GM12878 (cell line): Measurements from ENCODE around the gene HMGCS1. TPM values are rescaled to one million over a fixed set of nuclear protein-coding genes. Genes with fewer than 3 reads are reported as not detected.
A peak's percentile ranks its signal among the peaks of the same experiment; 100 is the strongest.

Experiments
- CHD1 ChIP-seq: IDR thresholded peaks from 2 replicates; pipeline ENCODE4 v1.6.1; 2012; ENCODE audit warnings: low read depth, low read length, improper control_type of control experiment
- CTCF ChIP-seq, 3 experiments: IDR thresholded peaks in 2 of 3; conservative IDR thresholded peaks in 1 of 3; 2 replicates each; pipeline ENCODE4 v1.5.1; 2011; ENCODE audit warnings: low read depth in 3 of 3, low read length in 3 of 3, mild to moderate bottlenecking in 3 of 3, control low read depth in 2 of 3, moderate library complexity in 2 of 3, inconsistent platforms in 1 of 3, mixed read lengths in 1 of 3; ENCODE audit not compliant: control insufficient read depth in 2 of 3, insufficient read depth in 1 of 3; ENCODE audit errors: extremely low read depth in 1 of 3
- E4F1 ChIP-seq: fragments of 450-650 bp; IDR thresholded peaks from 2 replicates; pipeline ENCODE4 v1.6.1; 2018; ENCODE audit warnings: borderline replicate concordance, mild to moderate bottlenecking; ENCODE audit not compliant: partially characterized antibody
- EED ChIP-seq: sonication (generic); IDR thresholded peaks from 2 replicates; pipeline ENCODE4 v1.6.1; 2016; ENCODE audit warnings: antibody characterized with exemption, low read depth
- ELK1 ChIP-seq: IDR thresholded peaks from 2 replicates; pipeline ENCODE4 v1.6.1; 2012; ENCODE audit warnings: low read depth, low read length, improper control_type of control experiment
- HDAC6 ChIP-seq: fragments of 200-600 bp; sonication (generic); IDR thresholded peaks from one replicate; pipeline ENCODE4 v1.8.0; 2017; ENCODE audit warnings: antibody characterized with exemption; ENCODE audit not compliant: unreplicated experiment
- IRF3 ChIP-seq: fragments of 450-650 bp; IDR thresholded peaks from 2 replicates; pipeline ENCODE4 v1.6.1; 2014; ENCODE audit warnings: mild to moderate bottlenecking
- JUND ChIP-seq: IDR thresholded peaks from 2 replicates; pipeline ENCODE4 v1.6.1; 2012; ENCODE audit warnings: low read depth, mild to moderate bottlenecking, low read length, improper control_type of control experiment, moderate library complexity
- MYB ChIP-seq: fragments of 150-350 bp; IDR thresholded peaks from 2 replicates; pipeline ENCODE4 v1.6.1; 2014; ENCODE audit warnings: mild to moderate bottlenecking, low read depth, low read length, borderline replicate concordance
- NBN ChIP-seq: fragments of 450-650 bp; IDR thresholded peaks from 2 replicates; pipeline ENCODE4 v1.6.1; 2016
- NRF1 ChIP-seq: conservative IDR thresholded peaks from 2 replicates; pipeline ENCODE4 v1.6.1; 2011; ENCODE audit warnings: mild to moderate bottlenecking, low read depth, low read length, improper control_type of control experiment
- PKNOX1 ChIP-seq: fragments of 450-650 bp; IDR thresholded peaks from 2 replicates; pipeline ENCODE4 v1.6.1; 2016; ENCODE audit warnings: mild to moderate bottlenecking
- RAD51 ChIP-seq: fragments of 450-650 bp; IDR thresholded peaks from 2 replicates; pipeline ENCODE4 v1.6.1; 2016; ENCODE audit warnings: moderate library complexity, mild to moderate bottlenecking, inconsistent platforms
- SIX5 ChIP-seq: IDR thresholded peaks from 2 replicates; pipeline ENCODE4 v1.6.1; 2011; ENCODE audit warnings: mild to moderate bottlenecking, low read depth, low read length, moderate library complexity; ENCODE audit not compliant: severe bottlenecking
- SMAD5 ChIP-seq: IDR thresholded peaks from 2 replicates; pipeline ENCODE4 v1.6.1; 2016; ENCODE audit warnings: antibody characterized with exemption, low read depth
- SMC3 ChIP-seq: IDR thresholded peaks from 2 replicates; pipeline ENCODE4 v1.6.1; 2011; ENCODE audit warnings: low read length, improper control_type of control experiment, borderline replicate concordance
- SPI1 ChIP-seq: IDR thresholded peaks from 2 replicates; pipeline ENCODE4 v1.6.1; 2011; ENCODE audit warnings: low read depth, mild to moderate bottlenecking, low read length, moderate library complexity, borderline replicate concordance; ENCODE audit not compliant: insufficient read depth
- SREBF1 ChIP-seq: IDR thresholded peaks from 2 replicates; pipeline ENCODE4 v1.6.1; 2012; ENCODE audit warnings: mild to moderate bottlenecking, low read length
- STAT1 ChIP-seq: fragments of 450-650 bp; conservative IDR thresholded peaks from 2 replicates; pipeline ENCODE4 v1.6.1; 2014; ENCODE audit warnings: antibody characterized with exemption, mild to moderate bottlenecking
- TAF1 ChIP-seq: IDR thresholded peaks from 2 replicates; pipeline ENCODE4 v1.6.1; 2011; ENCODE audit warnings: mild to moderate bottlenecking, low read depth, low read length, borderline replicate concordance
- TCF12 ChIP-seq: IDR thresholded peaks from 2 replicates; pipeline ENCODE4 v1.6.1; 2011; ENCODE audit warnings: low read depth, mild to moderate bottlenecking, low read length
- polyA plus RNA-seq, 11 experiments: library from polyadenylated mRNA; depleted of rRNA in 4 of 11; unstranded in 6 of 11; stranded (reverse) in 5 of 11; fragments of >200 nt; fragmentation: Nextera tagmentation in 4 of 11; fragmentation: Illumina TruSeq in 1 of 11; extraction: Ambion mirVana in 4 of 11; extraction: Trizol in 1 of 11; gene quantifications; 1 replicate in 1 of 11; 2 replicates in 10 of 11; pipeline versions ENCODE4 v1.2.1 to v1.2.3, GENCODE V29; 2011 to 2016; ENCODE audit warnings: inconsistent platforms in 2 of 11, missing spikeins in 2 of 11, low read depth in 1 of 11
- total RNA-seq, 4 experiments: library from RNA; depleted of rRNA in 3 of 4; stranded (reverse); fragments of >200 nt in 3 of 4; fragmentation: Illumina TruSeq in 1 of 4; extraction: Trizol in 1 of 4; gene quantifications; 2 replicates each; pipeline versions ENCODE4 v1.2.1 to v1.2.3, GENCODE V29; 2013 to 2021

Gene HMGCS1
- total and polyA plus RNA-seq, 10 of the 15 experiments (the other 5 are each of a cell fraction or from before 2014, with no cell fraction given), result 24.0 to 193 (median 108) TPM

GRCh38 chr5:43268188-43268820 is 44.9 kb downstream of the HMGCS1 start (continued):
- TF ChIP-seq ELK1, result no peak
- peak; percentile 61; the same call in 1 of the 2 replicates for TF ChIP-seq NBN
- no peak for TF ChIP-seq SMC3
- TF ChIP-seq SPI1, result peak; percentile 31; the same call in 1 of the 2 replicates
- TF ChIP-seq STAT1, result no peak
- TF ChIP-seq E4F1, result no peak
- no peak for TF ChIP-seq RAD51
- peak; percentile 89 for TF ChIP-seq EED
- no peak for TF ChIP-seq TAF1
- no peak for TF ChIP-seq CHD1
- TF ChIP-seq CTCF (IDR thresholded peaks at IDR 0.05 in 2 of 3, conservative IDR thresholded peaks at IDR 0.05 in 1 of 3; ENCODE audit: control insufficient read depth in 2 of 3, extremely low read depth in 1 of 3, insufficient read depth in 1 of 3, low read depth in 3 of 3, low read length in 3 of 3), result no peak
- no peak for TF ChIP-seq SREBF1
- no peak for TF ChIP-seq JUND
- no peak for TF ChIP-seq IRF3
- no peak for TF ChIP-seq SIX5
- TF ChIP-seq TCF12, result peak; percentile 91
- TF ChIP-seq MYB, result no peak
- TF ChIP-seq SMAD5, result no peak
- TF ChIP-seq NRF1, result no peak
- TF ChIP-seq PKNOX1, result peak; percentile 92
- TF ChIP-seq HDAC6, result no peak
